ENCODE measurements around the gene ADISSP.

The ADISSP gene

GRCh38 chr20:3710703-3711483 is 56.7 kb downstream of the ADISSP start:
- DNase-seq, result no peak

GRCh38 chr20:3710011-3710466 is 57.5 kb downstream of the ADISSP start:
- DNase-seq, result no peak

- DNase-seq, result no peak
Measured at GRCh38 chr20:3707508-3707899, 60.0 kb downstream of the ADISSP start.

GRCh38 chr20:3706774-3707507 is 60.6 kb downstream of the ADISSP start:
- no peak for DNase-seq

GRCh38 chr20:3705970-3706739 is 61.4 kb downstream of the ADISSP start:
- no peak for DNase-seq

- DNase-seq, result no peak
Measured at GRCh38 chr20:3705491-3705969, 62.0 kb downstream of the ADISSP start.

GRCh38 chr20:3704087-3704486 is 63.5 kb downstream of the ADISSP start:
- no peak for DNase-seq

Measured in NCI-H2081 treated with DMSO at 0.1 percent for 48 hours (cell line).